Activated naive CD4-positive, alpha-beta T cell treated with anti-CD3 and anti-CD28 coated beads, Interleukin-2, amount 10 ng/mL, durations not matched to agents 5 hours and 36 hours (primary cell): ENCODE data around the gene NELFE. TPM values are rescaled to one million over a fixed set of nuclear protein-coding genes. Genes with fewer than 3 reads are reported as not detected.

Source experiments
- microRNA-seq: library from miRNA; unstranded; fragments of <30 nt; microRNA quantifications from one replicate; pipeline ENCODE4 v1.2.0, GENCODE V29; 2022; ENCODE audit warnings: borderline microRNAs expressed, borderline replicate concordance
- total RNA-seq, 2 experiments: library from RNA; stranded (reverse); gene quantifications; one replicate each; pipeline ENCODE4 v1.2.3, GENCODE V29; 2021

Gene NELFE, protein sequence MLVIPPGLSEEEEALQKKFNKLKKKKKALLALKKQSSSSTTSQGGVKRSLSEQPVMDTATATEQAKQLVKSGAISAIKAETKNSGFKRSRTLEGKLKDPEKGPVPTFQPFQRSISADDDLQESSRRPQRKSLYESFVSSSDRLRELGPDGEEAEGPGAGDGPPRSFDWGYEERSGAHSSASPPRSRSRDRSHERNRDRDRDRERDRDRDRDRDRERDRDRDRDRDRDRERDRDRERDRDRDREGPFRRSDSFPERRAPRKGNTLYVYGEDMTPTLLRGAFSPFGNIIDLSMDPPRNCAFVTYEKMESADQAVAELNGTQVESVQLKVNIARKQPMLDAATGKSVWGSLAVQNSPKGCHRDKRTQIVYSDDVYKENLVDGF
- 10 to 100 TPM; 60.9 to 61.7 TPM for total RNA-seq

DNA sequence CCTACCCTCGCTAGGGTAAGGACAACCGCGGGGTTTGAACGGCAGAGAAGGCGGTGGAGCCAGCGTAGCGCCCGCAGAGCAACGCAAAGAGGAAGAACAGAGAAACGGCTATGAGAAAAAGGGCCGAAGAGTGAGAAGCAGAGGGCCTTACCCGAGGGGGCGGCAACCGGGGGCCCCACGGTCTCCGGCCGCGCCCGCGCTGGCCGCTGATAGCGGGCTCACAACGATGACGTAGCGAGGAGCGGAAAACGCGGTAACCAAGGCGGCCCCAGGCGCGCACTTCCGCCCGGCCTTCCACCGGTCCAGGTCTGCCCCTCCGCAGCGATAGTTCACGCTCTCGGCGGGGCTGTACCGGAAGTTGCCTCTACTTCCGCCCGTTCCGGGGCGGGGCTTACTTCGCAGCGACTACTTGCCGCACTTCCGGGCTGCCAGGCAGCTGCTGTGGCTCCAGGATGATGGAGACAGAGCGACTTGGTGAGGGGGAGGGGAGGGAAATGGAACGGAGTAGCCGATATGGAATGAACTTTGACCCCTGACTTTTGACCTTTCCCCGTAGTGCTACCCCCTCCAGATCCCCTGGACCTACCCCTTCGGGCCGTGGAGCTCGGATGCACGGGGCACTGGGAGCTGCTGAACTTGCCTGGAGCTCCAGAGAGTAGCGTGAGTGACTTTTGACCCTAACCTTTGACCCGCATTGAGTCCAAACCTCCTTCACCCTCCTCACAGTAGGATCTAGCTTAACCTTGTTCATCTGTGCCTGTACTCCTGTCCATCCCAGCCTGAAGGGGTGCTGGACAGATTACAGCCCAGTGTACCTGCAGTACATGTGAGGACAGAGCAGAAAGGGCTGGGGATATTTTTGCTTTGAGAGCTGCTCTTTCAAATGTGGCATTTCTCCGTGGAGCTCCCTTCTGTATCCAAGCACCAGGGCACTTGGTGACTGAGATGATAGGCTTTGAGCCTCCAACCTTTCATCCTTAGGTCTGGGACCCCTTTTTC lies at the start of gene NELFE, which contains the start of gene SKIC2:
Gene NELFE, minus strand, starts transcription at position 231 of the 999 bp plus-strand sequence. CDS start 525 bp downstream, outside the sequence.
Gene SKIC2, plus strand, starts transcription at position 435 of the 999 bp plus-strand sequence. Its CDS starts 18 bp downstream, at position 453.

DNA sequence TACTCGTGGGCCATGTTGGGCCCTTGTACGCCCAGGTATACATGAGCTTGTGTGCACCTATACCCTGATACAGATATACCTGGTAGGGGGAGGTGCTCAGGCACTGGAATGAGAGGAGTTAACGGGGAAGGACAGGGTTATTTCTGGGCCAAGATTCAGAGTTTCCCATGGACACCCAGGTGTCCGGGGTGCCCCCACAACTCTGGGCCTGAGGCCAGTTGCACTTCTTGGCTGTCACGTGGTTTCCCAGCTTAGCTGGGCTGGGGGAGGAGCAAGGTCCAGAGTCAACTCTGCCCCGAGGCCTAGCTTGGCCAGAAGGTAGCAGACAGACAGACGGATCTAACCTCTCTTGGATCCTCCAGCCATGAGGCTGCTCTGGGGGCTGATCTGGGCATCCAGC lies 23.0 kb upstream of the NELFE start, which contains the start of gene C4A:
Gene C4A, plus strand, starts transcription at position 314 of the 400 bp plus-strand sequence. Its CDS starts 51 bp downstream, at position 365.

DNA sequence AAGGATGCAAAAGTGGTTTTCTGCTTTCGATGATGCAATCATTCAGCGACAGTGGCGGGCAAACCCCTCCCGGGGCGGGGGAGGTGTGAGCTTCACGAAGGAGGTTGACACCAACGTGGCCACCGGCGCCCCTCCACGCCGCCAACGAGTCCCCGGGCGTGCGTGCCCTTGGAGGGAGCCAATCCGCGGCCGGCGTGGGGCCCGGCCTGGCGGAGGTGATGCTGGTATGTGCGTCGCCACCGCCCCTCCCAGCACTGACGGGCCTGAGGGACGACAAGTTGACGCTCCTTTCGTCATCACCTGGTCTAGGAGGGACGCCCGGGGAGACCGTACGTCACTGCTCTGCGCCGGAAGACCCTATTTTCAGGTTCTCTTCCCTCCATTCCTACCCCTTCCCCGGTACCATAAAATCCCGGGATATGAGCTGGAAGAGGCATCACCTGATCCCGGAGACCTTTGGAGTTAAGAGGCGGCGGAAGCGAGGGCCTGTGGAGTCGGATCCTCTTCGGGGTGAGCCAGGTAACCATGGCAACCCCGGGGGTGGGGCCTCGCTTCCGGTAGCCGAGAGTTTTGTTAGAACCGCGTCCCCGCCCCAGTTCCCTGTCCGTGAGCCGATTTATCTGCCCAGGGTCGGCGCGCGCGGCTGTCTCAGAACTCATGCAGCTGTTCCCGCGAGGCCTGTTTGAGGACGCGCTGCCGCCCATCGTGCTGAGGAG lies 13.4 kb upstream of the NELFE start, which contains the start of gene DXO:
Gene DXO, minus strand, starts transcription at position 146 of the 716 bp plus-strand sequence. CDS start 463 bp downstream, outside the sequence.

DNA sequence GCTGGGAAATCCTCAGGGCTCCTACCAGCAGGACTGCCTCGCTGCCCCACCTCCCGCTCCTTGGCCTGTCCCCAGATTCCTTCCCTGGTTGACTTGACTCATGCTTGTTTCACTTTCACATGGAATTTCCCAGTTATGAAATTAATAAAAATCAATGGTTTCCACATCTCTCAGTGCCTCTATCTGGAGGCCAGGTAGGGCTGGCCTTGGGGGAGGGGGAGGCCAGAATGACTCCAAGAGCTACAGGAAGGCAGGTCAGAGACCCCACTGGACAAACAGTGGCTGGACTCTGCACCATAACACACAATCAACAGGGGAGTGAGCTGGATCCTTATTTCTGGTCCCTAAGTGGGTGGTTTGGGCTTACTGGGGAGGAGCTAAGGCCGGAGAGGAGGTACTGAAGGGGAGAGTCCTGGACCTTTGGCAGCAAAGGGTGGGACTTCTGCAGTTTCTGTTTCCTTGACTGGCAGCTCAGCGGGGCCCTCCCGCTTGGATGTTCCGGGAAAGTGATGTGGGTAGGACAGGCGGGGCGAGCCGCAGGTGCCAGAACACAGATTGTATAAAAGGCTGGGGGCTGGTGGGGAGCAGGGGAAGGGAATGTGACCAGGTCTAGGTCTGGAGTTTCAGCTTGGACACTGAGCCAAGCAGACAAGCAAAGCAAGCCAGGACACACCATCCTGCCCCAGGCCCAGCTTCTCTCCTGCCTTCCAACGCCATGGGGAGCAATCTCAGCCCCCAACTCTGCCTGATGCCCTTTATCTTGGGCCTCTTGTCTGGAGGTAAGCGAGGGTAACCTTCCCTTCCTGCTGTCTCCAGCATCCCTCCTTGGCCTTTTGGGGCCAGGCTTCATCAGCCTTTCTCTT lies 13.0 kb downstream of the NELFE start, which contains the start of gene CFB:
Gene CFB, plus strand, starts transcription at position 589 of the 863 bp plus-strand sequence. Its CDS starts 127 bp downstream, at position 716.

DNA sequence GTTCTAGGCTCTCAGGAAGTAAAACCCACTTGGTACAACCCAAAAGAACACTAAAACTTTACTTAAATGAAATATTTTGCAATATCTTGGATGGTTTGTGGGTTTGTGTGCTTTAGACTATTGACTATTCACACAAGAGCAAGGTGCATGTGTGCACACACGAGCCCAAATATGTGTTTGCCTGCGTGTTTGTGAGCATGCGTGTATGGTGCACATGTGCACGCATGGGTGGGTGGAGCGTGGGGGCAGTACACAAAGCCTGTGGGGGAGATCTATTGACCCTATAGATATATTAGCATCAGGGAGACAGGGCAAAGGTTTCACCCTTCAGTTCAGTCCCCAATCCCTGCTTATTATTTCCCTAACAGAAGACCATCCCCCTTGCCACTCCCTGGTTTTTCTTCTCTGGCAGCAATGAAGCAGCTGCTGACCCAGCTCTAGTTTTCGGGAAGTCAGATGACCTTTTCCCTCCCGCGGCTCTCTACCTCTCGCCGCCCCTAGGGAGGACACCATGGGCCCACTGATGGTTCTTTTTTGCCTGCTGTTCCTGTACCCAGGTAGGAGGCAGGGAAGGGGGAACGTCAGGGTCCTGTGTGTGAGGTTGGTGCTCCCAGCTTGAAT lies 31.4 kb downstream of the NELFE start, which contains the start of gene C2:
Gene C2, plus strand, starts transcription at position 476 of the 621 bp plus-strand sequence. Its CDS starts 36 bp downstream, at position 512.

Small RNA genes within 50 kb of the gene (microRNA-seq; reads per million reads assigned to microRNA genes)
- gene MIR1236 = not detected

Other genes starting within 250 kb of the NELFE start
- not detected for gene LY6G6D, start 243.6 kb downstream of the NELFE start, total RNA-seq
- gene LY6G6C, start 237.2 kb downstream of the NELFE start, total RNA-seq = not detected
- gene MPIG6B, start 235.6 kb downstream of the NELFE start, total RNA-seq = under 1 TPM; 0.22 to 0.43 TPM
- 10 to 100 TPM; 18.1 to 18.9 TPM for gene DDAH2, start 229.7 kb downstream of the NELFE start, total RNA-seq
- gene CLIC1, start 222.4 kb downstream of the NELFE start, total RNA-seq = 100 to 1,000 TPM; 534 to 538 TPM
- 10 to 100 TPM; 47.4 to 47.7 TPM for gene MSH5, start 219.0 kb downstream of the NELFE start, total RNA-seq
- 10 to 100 TPM; 11.3 to 12.0 TPM for gene SAPCD1, start 196.3 kb downstream of the NELFE start, total RNA-seq
- 1 to 10 TPM; 3.8 to 3.9 TPM for gene VWA7, start 181.6 kb downstream of the NELFE start, total RNA-seq
- gene VARS1, start 163.2 kb downstream of the NELFE start, total RNA-seq = 10 to 100 TPM; 74.6 to 79.2 TPM
- gene LSM2, start 152.0 kb downstream of the NELFE start, total RNA-seq = 10 to 100 TPM; 72.5 to 75.6 TPM
- 1 to 10 TPM; 3.7 to 3.8 TPM for gene HSPA1L, start 143.7 kb downstream of the NELFE start, total RNA-seq
- 10 to 100 TPM; 75.8 to 83.8 TPM for gene HSPA1A, start 143.4 kb downstream of the NELFE start, total RNA-seq
- 10 to 100 TPM; 35.5 to 35.9 TPM for gene HSPA1B, start 131.2 kb downstream of the NELFE start, total RNA-seq
- 10 to 100 TPM; 23.4 to 23.7 TPM for gene NEU1, start 96.2 kb downstream of the NELFE start, total RNA-seq
- gene SLC44A4, start 80.0 kb downstream of the NELFE start, total RNA-seq = not detected
- 10 to 100 TPM; 60.9 to 61.4 TPM for gene EHMT2, start 61.3 kb downstream of the NELFE start, total RNA-seq
- gene ZBTB12, start 56.9 kb downstream of the NELFE start, total RNA-seq = 1 to 10 TPM; 1.5 to 2.4 TPM
- under 1 TPM; 0.51 to 0.93 TPM for gene C2, start 31.3 kb downstream of the NELFE start, total RNA-seq
- gene CFB, start 12.9 kb downstream of the NELFE start, total RNA-seq = not detected
- 10 to 100 TPM; 71.6 to 77.8 TPM for gene SKIC2, start 204 bp upstream of the NELFE start, total RNA-seq
- 10 to 100 TPM; 17.1 to 17.9 TPM for gene DXO, start 13.2 kb upstream of the NELFE start, total RNA-seq
- 1 to 10 TPM; 4.2 to 6.2 TPM for gene C4A, start 23.1 kb upstream of the NELFE start, total RNA-seq
- 1 to 10 TPM; 3.4 to 3.5 TPM for gene C4B, start 55.8 kb upstream of the NELFE start, total RNA-seq
- gene CYP21A2, start 79.4 kb upstream of the NELFE start, total RNA-seq = not detected
- gene TNXB, start 150.4 kb upstream of the NELFE start, total RNA-seq = 1 to 10 TPM; 4.8 to 6.6 TPM
- gene ATF6B, start 169.3 kb upstream of the NELFE start, total RNA-seq = 100 to 1,000 TPM; 125 to 139 TPM
- 1 to 10 TPM; 4.9 to 5.1 TPM for gene FKBPL, start 171.3 kb upstream of the NELFE start, total RNA-seq
- gene PRRT1, start 193.0 kb upstream of the NELFE start, total RNA-seq = under 1 TPM; 0.29 to 0.35 TPM
- 10 to 100 TPM; 10.7 to 10.8 TPM for gene PPT2, start 195.2 kb upstream of the NELFE start, total RNA-seq
- 10 to 100 TPM; 11.1 to 14.5 TPM for gene EGFL8, start 205.6 kb upstream of the NELFE start, total RNA-seq
- gene AGPAT1, start 217.1 kb upstream of the NELFE start, total RNA-seq = 10 to 100 TPM; 42.0 to 43.1 TPM
- gene RNF5, start 219.4 kb upstream of the NELFE start, total RNA-seq = 10 to 100 TPM; 38.0 to 39.8 TPM
- gene AGER, start 225.3 kb upstream of the NELFE start, total RNA-seq = 10 to 100 TPM; 41.4 to 55.3 TPM
- 10 to 100 TPM; 95.5 to 96.2 TPM for gene PBX2, start 231.2 kb upstream of the NELFE start, total RNA-seq
- 100 to 1,000 TPM; 320 to 332 TPM for gene GPSM3, start 233.7 kb upstream of the NELFE start, total RNA-seq